Ovary (tissue), 10 donors: ENCODE data around the gene RNF135. TPM values are rescaled to one million over a fixed set of nuclear protein-coding genes. Genes with fewer than 3 reads are reported as not detected.

ENCODE experiments used
- DNase-seq, 5 donors: peaks; one replicate each; pipeline ENCODE4 v3.0.0-alpha.2; 2019 to 2020
- H3K27ac ChIP-seq, 2 donors: fragments of 200-600 bp; one replicate each; pipeline versions ENCODE4 v1.5.1 to v1.8.0; 2019 to 2022
- H3K27me3 ChIP-seq: fragments of 200-600 bp; one replicate; pipeline ENCODE4 v1.8.0; 2022
- H3K36me3 ChIP-seq: fragments of 200-600 bp; sonication (generic); one replicate; pipeline ENCODE4 v1.5.1; 2019
- H3K4me1 ChIP-seq: one replicate; pipeline ENCODE4 v1.8.1; 2013; ENCODE audit warnings: mild to moderate bottlenecking, moderate library complexity; ENCODE audit not compliant: insufficient read depth
- H3K4me3 ChIP-seq: fragments of 200-600 bp; sonication (generic); one replicate; pipeline ENCODE4 v1.5.1; 2017
- H3K9me3 ChIP-seq, 2 donors: fragments of 200-600 bp in 1 of 2; sonication (generic) in 1 of 2; one replicate each; pipeline versions ENCODE4 v1.5.1 to v1.8.1; 2013 to 2019; ENCODE audit warnings: mild to moderate bottlenecking in 1 of 2, moderate library complexity in 1 of 2
- CTCF ChIP-seq, 3 donors: fragments of 450-650 bp in 2 of 3; fragments of 200-600 bp in 1 of 3; IDR thresholded peaks; one replicate each; pipeline versions ENCODE4 v1.5.1 to v1.8.0; 2016 to 2022; ENCODE audit warnings: antibody characterized with exemption in 3 of 3, mild to moderate bottlenecking in 1 of 3
- EP300 ChIP-seq: sonication (generic); formaldehyde crosslinking; IDR thresholded peaks from one replicate; pipeline ENCODE4 v1.6.1; 2017; ENCODE audit warnings: antibody characterized with exemption
- POLR2A ChIP-seq: fragments of 450-650 bp; IDR thresholded peaks from one replicate; pipeline ENCODE4 v1.6.1; 2017; ENCODE audit warnings: antibody characterized with exemption, mild to moderate bottlenecking, moderate library complexity
- WGBS, 3 donors: extraction: QIAGEN DNeasy Blood & Tissue Kit in 1 of 3; methylation state at CpG; one replicate each; pipeline versions ENCODE4 v1.1.5 to v1.1.7; 2013 to 2017; 5-methylcytosine and 5-hydroxymethylcytosine counted together
- intact Hi-C, 4 donors: fragments of 100-400 bp; cut with DNase I; formaldehyde crosslinking; loops; one replicate each; pipeline versions ENCODE4 v1.11.0 to v1.15.1; 2022 to 2023
- long read RNA-seq, 3 donors: library from polyadenylated mRNA in 2 of 3; unstranded in 2 of 3; transcript quantifications; one replicate each; pipeline ENCODE4 v2.0.0 and lab custom pipeline, GENCODE V29; 2021 to 2026
- polyA plus RNA-seq, 2 donors: library from polyadenylated mRNA; stranded (reverse); fragments of 200-250 nt in 1 of 2; fragments of 350-450 nt in 1 of 2; fragmentation: Illumina TruSeq in 1 of 2; extraction: RNeasy Lipid Tissue Mini Kit (QIAGEN cat#74804) in 1 of 2; gene quantifications; one replicate each; pipeline ENCODE4 v1.2.3, GENCODE V29; 2013 to 2014
- total RNA-seq, 7 donors: library from RNA; depleted of rRNA in 2 of 7; stranded (reverse); fragments of >200 nt in 2 of 7; fragmentation: NEBNext Ultra II Directional in 3 of 7; extraction: Animal tissue kit (Norgen Biotek cat#: 25700) in 3 of 7; gene quantifications; one replicate each; pipeline versions ENCODE4 v1.1.0 to v1.2.4, GENCODE V29; 2016 to 2023
- donor health status: DM: no; HTN: no; CAD: no; lungs with moderate emphysema.
- donor health status: DM: no; HTN: no; CAD: no.
- donor health status: Bipolar disorder and iron deficiency.
- donor health status: DM: yes; HTN: yes; CAD: no.
- donor health status: DM: no; HTN: no; CAD: no.
- donor health status: DM: yes; HTN: yes; CAD: no.

RNF135 gene
- total RNA-seq = 10 to 100 TPM; 15.0 to 19.6 (median 18.3) TPM
- 10 to 100 TPM; 14.8 to 25.0 TPM for polyA plus RNA-seq
- long read RNA-seq, donor 1, transcript RNF135-201 (4 exons, 1,905 nt) = minor isoform, 25 of 96 reads
- long read RNA-seq, donor 1, transcript RNF135-205 (6 exons, 2,098 nt) = minor isoform, 5 of 96 reads
- long read RNA-seq, donor 1, transcript RNF135-202 (5 exons, 2,892 nt) = major isoform, 47 of 96 reads
- long read RNA-seq, donor 1, partial matches to known transcripts = 4 of 96 reads
- long read RNA-seq, donor 1, other reads (novel, unspliced or antisense) = 14 of 96 reads
- long read RNA-seq, donor 2, transcript RNF135-202 (5 exons, 2,892 nt) = major isoform, 6 of 18 reads
- long read RNA-seq, donor 2, partial matches to known transcripts = 11 of 18 reads
- long read RNA-seq, donor 2, other reads (novel, unspliced or antisense) = 0 of 18 reads
- long read RNA-seq, donor 3, transcript RNF135-202 (5 exons, 2,892 nt) = major isoform, 24 of 44 reads
- long read RNA-seq, donor 3, transcript RNF135-201 (4 exons, 1,905 nt) = minor isoform, 9 of 44 reads
- long read RNA-seq, donor 3, partial matches to known transcripts = 1 of 44 reads
- long read RNA-seq, donor 3, other reads (novel, unspliced or antisense) = 6 of 44 reads

- peak within 1 kb of the TSS; percentile 60 for H3K4me3 ChIP-seq
- H3K4me1 ChIP-seq = peaks cover 3% of the 10 kb centered on the region
- H3K36me3 ChIP-seq = no peaks in the 10 kb centered on the region
- TF ChIP-seq CTCF (IDR thresholded peaks at IDR 0.05) (peak; percentile 11 to 86 (median 55)), EP300 (no peak)
- 0% methylated on average over 41 to 66 of the region's 66 CpGs for WGBS, 3 donors
- no peaks in the 10 kb centered on the region for H3K9me3 ChIP-seq
- no peaks in the 10 kb centered on the region for H3K27me3 ChIP-seq
- peak within 1 kb of the TSS; percentile 92 for H3K27ac ChIP-seq
- intact Hi-C loops = no loop called here
- DNase-seq = peak; percentile 72 to 83 (median 75)
Observed at GRCh38 chr17:30970831-30971567, at the start of gene RNF135. TSS of gene RNF135 (plus strand) at chr17:30971039. CDS start at chr17:30971074, 35 bp downstream.

- DNase-seq = peak in 2 of 5 donors; percentile 9 to 37
- Histone ChIP-seq H3K36me3 (no peaks in the 10 kb centered on the region), H3K4me3 (peak within 1 kb of the TSS; percentile 27), H3K4me1 (peaks cover 8% of the 10 kb centered on the region), H3K27ac (no peak within 1 kb of the TSS), H3K27me3 (no peaks in the 10 kb centered on the region), H3K9me3 (no peaks in the 10 kb centered on the region)
- TF ChIP-seq EP300 = no peak
- no peak for TF ChIP-seq POLR2A
- TF ChIP-seq CTCF (IDR thresholded peaks at IDR 0.05) = no peak
- intact Hi-C loops = no loop called here
- 2 to 4% (median 3%) methylated on average over 42 to 60 of the region's 60 CpGs for WGBS, 3 donors
Observed at GRCh38 chr17:30921544-30922196, 49.2 kb upstream of the RNF135 start, which contains the start of gene ADAP2. TSS of gene ADAP2 (plus strand) at chr17:30921945. CDS start at chr17:30922015, 70 bp downstream.

- intact Hi-C loops = no loop called here
- Histone ChIP-seq H3K9me3 (no peaks in the 10 kb centered on the region), H3K4me1 (peaks cover 8% of the 10 kb centered on the region), H3K27me3 (no peaks in the 10 kb centered on the region), H3K27ac (no peak overlapping the region), H3K4me3 (peak overlapping the region; percentile 27), H3K36me3 (no peaks in the 10 kb centered on the region)
- no peak for TF ChIP-seq CTCF (IDR thresholded peaks at IDR 0.05)
- no peak for DNase-seq
- WGBS, 3 donors = 1 to 4% (median 2%) methylated on average over 43 to 66 of the region's 66 CpGs
Observed at GRCh38 chr17:30922235-30923030, 48.4 kb upstream of the RNF135 start.
